Measurements from ENCODE around the gene C2orf15. TPM values are rescaled to one million over a fixed set of nuclear protein-coding genes. Genes with fewer than 3 reads are reported as not detected.

Gene C2orf15
- polyA plus RNA-seq, 1 donor from 2014 or later, result 12.8 TPM

GRCh38 chr2:99169534-99169933, 28.0 kb downstream of the C2orf15 start (continued):
- TF ChIP-seq REST (IDR thresholded peaks at IDR 0.05; ENCODE audit: borderline replicate concordance), result no peak

- H3K36me3 ChIP-seq (ENCODE audit: insufficient read depth, low read length), result no peaks in the 10 kb centered on the region
Measured at GRCh38 chr2:99171377-99172140, 30.1 kb downstream of the C2orf15 start.

More at GRCh38 chr2:99171377-99172140, 30.1 kb downstream of the C2orf15 start:
- H3K9me2 ChIP-seq (ENCODE audit: insufficient read depth, low read length), result no peaks in the 10 kb centered on the region
- TF ChIP-seq REST (IDR thresholded peaks at IDR 0.05; ENCODE audit: borderline replicate concordance), result no peak
- no peaks in the 10 kb centered on the region for H3K9me3 ChIP-seq (ENCODE audit: low read length)
- H4K20me1 ChIP-seq (ENCODE audit: insufficient read depth), result no peaks in the 10 kb centered on the region
- no peak overlapping the region for H3K4me3 ChIP-seq (ENCODE audit: low read length)
- H2AFZ ChIP-seq (ENCODE audit: low read depth, low read length), result no peak overlapping the region
- H3K4me2 ChIP-seq (ENCODE audit: low read length), result no peak overlapping the region
- no peak overlapping the region for H3K27ac ChIP-seq (ENCODE audit: low read length)
- H3K9ac ChIP-seq (ENCODE audit: low read length), result no peak overlapping the region
- H3K79me2 ChIP-seq (replicated peaks; ENCODE audit: insufficient read depth, low read length), result no peaks in the 10 kb centered on the region
- H3F3A ChIP-seq (ENCODE audit: insufficient read depth, low read length, poor library complexity, severe bottlenecking), result no peaks in the 10 kb centered on the region
- H3K27me3 ChIP-seq (ENCODE audit: insufficient read depth, low read depth, low read length), result no peaks in the 10 kb centered on the region
